ENCODE measurements around the gene FARP1.

The FARP1 gene

GRCh38 chr13:98409281-98409680 is 266.4 kb downstream of the FARP1 start:
- Histone ChIP-seq H2AFZ (ENCODE audit: low read depth, low read length, severe bottlenecking) (no peak overlapping the region), H3K9me2 (replicated peaks; ENCODE audit: insufficient read depth, low read length) (no peaks in the 10 kb centered on the region), H3K36me3 (ENCODE audit: low read length) (no peaks in the 10 kb centered on the region), H3K9ac (ENCODE audit: low read length) (no peak overlapping the region), H3K27ac (ENCODE audit: low read depth, low read length) (no peak overlapping the region), H3F3A (ENCODE audit: insufficient read depth) (no peaks in the 10 kb centered on the region), H3K27me3 (ENCODE audit: low read length) (no peaks in the 10 kb centered on the region), H3K79me2 (ENCODE audit: insufficient read depth, low read length) (no peaks in the 10 kb centered on the region), H4K20me1 (ENCODE audit: low read depth, low read length) (no peaks in the 10 kb centered on the region), H3K4me3 (ENCODE audit: insufficient read depth, low read length, poor library complexity, severe bottlenecking) (no peak overlapping the region), H3K4me2 (ENCODE audit: low read depth, low read length, poor library complexity, severe bottlenecking) (no peak overlapping the region), H3K9me3 (ENCODE audit: insufficient read depth, low read length) (no peaks in the 10 kb centered on the region)
- TF ChIP-seq EZH2phosphoT487 (conservative IDR thresholded peaks at IDR 0.05; ENCODE audit: low read length) (no peak), CTCF (IDR thresholded peaks at IDR 0.05; ENCODE audit: insufficient read depth, low read length, poor library complexity, severe bottlenecking) (no peak)

GRCh38 chr13:98410612-98411011 is 267.7 kb downstream of the FARP1 start:
- Histone ChIP-seq H3K9me2 (replicated peaks; ENCODE audit: insufficient read depth, low read length) (no peaks in the 10 kb centered on the region), H3K36me3 (ENCODE audit: low read length) (no peaks in the 10 kb centered on the region), H3K9me3 (ENCODE audit: insufficient read depth, low read length) (no peaks in the 10 kb centered on the region), H2AFZ (ENCODE audit: low read depth, low read length, severe bottlenecking) (no peak overlapping the region), H3K4me2 (ENCODE audit: low read depth, low read length, poor library complexity, severe bottlenecking) (no peak overlapping the region), H3K79me2 (ENCODE audit: insufficient read depth, low read length) (no peaks in the 10 kb centered on the region), H3K4me3 (ENCODE audit: insufficient read depth, low read length, poor library complexity, severe bottlenecking) (no peak overlapping the region), H3K27ac (ENCODE audit: low read depth, low read length) (no peak overlapping the region), H4K20me1 (ENCODE audit: low read depth, low read length) (no peaks in the 10 kb centered on the region), H3F3A (ENCODE audit: insufficient read depth) (no peaks in the 10 kb centered on the region), H3K27me3 (ENCODE audit: low read length) (no peaks in the 10 kb centered on the region), H3K9ac (ENCODE audit: low read length) (no peak overlapping the region)
- TF ChIP-seq EZH2phosphoT487 (conservative IDR thresholded peaks at IDR 0.05; ENCODE audit: low read length), result no peak
- no peak for TF ChIP-seq CTCF (IDR thresholded peaks at IDR 0.05; ENCODE audit: insufficient read depth, low read length, poor library complexity, severe bottlenecking)

- Histone ChIP-seq H2AFZ (ENCODE audit: low read depth, low read length, severe bottlenecking) (no peak overlapping the region), H3K27me3 (ENCODE audit: low read length) (no peaks in the 10 kb centered on the region), H3K9ac (ENCODE audit: low read length) (no peak overlapping the region), H3K9me2 (replicated peaks; ENCODE audit: insufficient read depth, low read length) (no peaks in the 10 kb centered on the region), H3K27ac (ENCODE audit: low read depth, low read length) (no peak overlapping the region), H3F3A (ENCODE audit: insufficient read depth) (no peaks in the 10 kb centered on the region), H3K36me3 (ENCODE audit: low read length) (no peaks in the 10 kb centered on the region), H3K9me3 (ENCODE audit: insufficient read depth, low read length) (no peaks in the 10 kb centered on the region), H3K4me2 (ENCODE audit: low read depth, low read length, poor library complexity, severe bottlenecking) (no peak overlapping the region), H3K4me3 (ENCODE audit: insufficient read depth, low read length, poor library complexity, severe bottlenecking) (no peak overlapping the region), H3K79me2 (ENCODE audit: insufficient read depth, low read length) (no peaks in the 10 kb centered on the region), H4K20me1 (ENCODE audit: low read depth, low read length) (no peaks in the 10 kb centered on the region)
- no peak for TF ChIP-seq EZH2phosphoT487 (conservative IDR thresholded peaks at IDR 0.05; ENCODE audit: low read length)
- no peak for TF ChIP-seq CTCF (IDR thresholded peaks at IDR 0.05; ENCODE audit: insufficient read depth, low read length, poor library complexity, severe bottlenecking)
These were observed 268.1 kb downstream of the FARP1 start for GRCh38 chr13:98411013-98411412.

Data from SU-DHL-6 (cell line).